Esophagus squamous epithelium (tissue), 4 donors: ENCODE measurements around the gene DNAJB1.
"Not testable (repeated sequence)": the region's sequence is repeated elsewhere in the genome, so short reads cannot be mapped to it uniquely, and the experiment has no call there.

Experiments used
- POLR2A ChIP-seq, 4 donors: fragments of 450-650 bp; IDR thresholded peaks; one replicate each; pipeline ENCODE4 v1.6.1; 2017; ENCODE audit warnings: antibody characterized with exemption in 4 of 4, mild to moderate bottlenecking in 4 of 4, moderate library complexity in 3 of 4
- TF ChIP-seq, protein P1 (sequence below), 6 experiments: fragments of 450-650 bp in 4 of 6; fragments of 200-600 bp in 2 of 6; sonication (generic) in 2 of 6; IDR thresholded peaks; one replicate each; pipeline ENCODE4 v1.5.1; 2016 to 2019; ENCODE audit warnings: antibody characterized with exemption in 6 of 6, mild to moderate bottlenecking in 4 of 6, moderate library complexity in 4 of 6

DNA sequence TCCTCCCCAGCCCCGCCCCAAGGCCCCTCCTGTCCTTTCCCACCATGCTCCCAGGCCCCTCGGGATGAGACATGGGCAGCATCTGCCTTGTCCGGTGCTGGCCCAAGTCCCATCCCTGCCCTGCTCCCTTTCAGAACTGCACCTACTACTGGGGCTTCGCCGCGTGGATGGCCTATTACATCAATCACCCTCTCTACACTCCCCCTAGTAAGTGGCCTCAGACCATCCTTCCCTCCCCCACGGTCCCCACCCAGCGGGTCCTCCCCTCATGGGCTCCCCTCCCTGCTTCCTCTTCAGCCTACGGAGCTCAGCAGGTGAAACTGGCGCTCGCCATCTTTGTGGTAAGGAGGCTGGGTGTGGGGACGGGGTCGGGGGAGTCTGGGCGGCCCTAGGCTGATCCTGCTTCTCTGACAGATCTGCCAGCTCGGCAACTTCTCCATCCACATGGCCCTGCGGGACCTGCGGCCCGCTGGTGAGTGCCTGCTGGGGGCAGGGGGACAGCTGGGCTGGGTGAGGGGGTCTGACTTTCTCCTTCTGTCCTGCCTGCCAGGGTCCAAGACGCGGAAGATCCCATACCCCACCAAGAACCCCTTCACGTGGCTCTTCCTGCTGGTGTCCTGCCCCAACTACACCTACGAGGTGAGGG lies 46.6 kb upstream of the DNAJB1 start:
- TF ChIP-seq, protein P1, sequence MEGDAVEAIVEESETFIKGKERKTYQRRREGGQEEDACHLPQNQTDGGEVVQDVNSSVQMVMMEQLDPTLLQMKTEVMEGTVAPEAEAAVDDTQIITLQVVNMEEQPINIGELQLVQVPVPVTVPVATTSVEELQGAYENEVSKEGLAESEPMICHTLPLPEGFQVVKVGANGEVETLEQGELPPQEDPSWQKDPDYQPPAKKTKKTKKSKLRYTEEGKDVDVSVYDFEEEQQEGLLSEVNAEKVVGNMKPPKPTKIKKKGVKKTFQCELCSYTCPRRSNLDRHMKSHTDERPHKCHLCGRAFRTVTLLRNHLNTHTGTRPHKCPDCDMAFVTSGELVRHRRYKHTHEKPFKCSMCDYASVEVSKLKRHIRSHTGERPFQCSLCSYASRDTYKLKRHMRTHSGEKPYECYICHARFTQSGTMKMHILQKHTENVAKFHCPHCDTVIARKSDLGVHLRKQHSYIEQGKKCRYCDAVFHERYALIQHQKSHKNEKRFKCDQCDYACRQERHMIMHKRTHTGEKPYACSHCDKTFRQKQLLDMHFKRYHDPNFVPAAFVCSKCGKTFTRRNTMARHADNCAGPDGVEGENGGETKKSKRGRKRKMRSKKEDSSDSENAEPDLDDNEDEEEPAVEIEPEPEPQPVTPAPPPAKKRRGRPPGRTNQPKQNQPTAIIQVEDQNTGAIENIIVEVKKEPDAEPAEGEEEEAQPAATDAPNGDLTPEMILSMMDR (IDR thresholded peaks at IDR 0.05) = not testable (repeated sequence)
- TF ChIP-seq POLR2A (IDR thresholded peaks at IDR 0.05) = not testable (repeated sequence)
